Endothelial cell of umbilical vein (primary cell): ENCODE results near the gene PCNA. TPM values are rescaled to one million over a fixed set of nuclear protein-coding genes. Genes with fewer than 3 reads are reported as not detected.

Experiments
- BruUV-seq: library from RNA; stranded (reverse); fragments of 400-500 nt; replicated peaks from 2 replicates; lab custom pipeline; 2021; lab: Mats Ljungman, UMichigan
- CTCF ChIA-PET: fragments of 300-600, 350-600 bp; sonication (Branson Sonifier 250); formaldehyde crosslinking; loops from one replicate; lab custom pipeline; 2021; ENCODE audit warnings: antibody characterized with exemption, inconsistent platforms; lab: Charles Lee
- POLR2A ChIA-PET: fragments of 300-600, 350-600 bp; sonication (Branson Sonifier 250); formaldehyde crosslinking; loops from one replicate; lab custom pipeline; 2021; ENCODE audit warnings: antibody characterized with exemption, inconsistent platforms; lab: Charles Lee
- DNase-seq: peaks from one replicate; pipeline ENCODE4 v3.0.0-alpha.2; 2011; ENCODE audit warnings: low read depth, low spot score
- FAIRE-seq: peaks from 2 replicates; lab custom pipeline; 2011; peaks lifted over from hg19 to GRCh38; lab: Jason Lieb, UNC
- H2AFZ ChIP-seq: 2 replicates; pipeline ENCODE4 v1.6.0; 2012; ENCODE audit warnings: low read depth, low read length, control low read depth, inconsistent platforms
- H3K27ac ChIP-seq: 2 replicates; pipeline ENCODE4 v1.5.1; 2011; ENCODE audit warnings: low read depth, mild to moderate bottlenecking, control low read depth, low read length, moderate library complexity; ENCODE audit not compliant: insufficient read depth
- H3K27me3 ChIP-seq, 2 experiments: 2 replicates each; pipeline versions ENCODE4 v1.6.0 to v1.6.1; 2011; ENCODE audit warnings: low read length in 2 of 2, mixed read lengths in 1 of 2; ENCODE audit not compliant: control insufficient read depth in 2 of 2, insufficient read depth in 2 of 2
- H3K36me3 ChIP-seq, 2 experiments: 2 replicates in 1 of 2; 3 replicates in 1 of 2; pipeline ENCODE4 v1.5.1; 2011; ENCODE audit warnings: low read length in 2 of 2, mild to moderate bottlenecking in 1 of 2, moderate library complexity in 1 of 2; ENCODE audit not compliant: control insufficient read depth in 2 of 2, insufficient read depth in 2 of 2; ENCODE audit errors: extremely low read depth in 1 of 2
- H3K4me1 ChIP-seq: 3 replicates; pipeline ENCODE4 v1.5.1; 2011; ENCODE audit warnings: mild to moderate bottlenecking, low read length; ENCODE audit not compliant: control insufficient read depth, insufficient read depth; ENCODE audit errors: extremely low read depth
- H3K4me2 ChIP-seq: 2 replicates; pipeline ENCODE4 v1.6.1; 2011; ENCODE audit warnings: low read length, control low read depth, mixed read lengths; ENCODE audit not compliant: insufficient read depth
- H3K4me3 ChIP-seq, 3 experiments: fragments of 200-600 bp in 1 of 3; sonication (generic), shearing (Covaris generic) in 1 of 3; replicated peaks in 1 of 3; 2 replicates each; pipeline ENCODE4 v1.5.1; 2011 to 2016; ENCODE audit warnings: control low read depth in 3 of 3, low read length in 3 of 3, mild to moderate bottlenecking in 2 of 3, inconsistent platforms in 1 of 3, low read depth in 1 of 3, moderate library complexity in 1 of 3; ENCODE audit not compliant: insufficient read depth in 1 of 3
- H3K79me2 ChIP-seq: 2 replicates; pipeline ENCODE4 v1.6.0; 2012; ENCODE audit warnings: low read length, inconsistent platforms; ENCODE audit not compliant: control insufficient read depth, insufficient read depth
- H3K9ac ChIP-seq: replicated peaks from 2 replicates; pipeline ENCODE3; 2011; ENCODE audit warnings: low read length, control low read depth; ENCODE audit not compliant: insufficient read depth; ENCODE audit errors: extremely low read depth
- H3K9me1 ChIP-seq: replicated peaks from 3 replicates; pipeline ENCODE4 v1.6.0; 2011; ENCODE audit warnings: mild to moderate bottlenecking, low read length; ENCODE audit not compliant: control insufficient read depth, insufficient read depth; ENCODE audit errors: extremely low read depth
- H3K9me3 ChIP-seq: replicated peaks from 2 replicates; pipeline ENCODE4 v1.5.1; 2012; ENCODE audit warnings: low read length, inconsistent platforms; ENCODE audit not compliant: control insufficient read depth, insufficient read depth
- H4K20me1 ChIP-seq: replicated peaks from 2 replicates; pipeline ENCODE3; 2011; ENCODE audit warnings: mild to moderate bottlenecking, low read length; ENCODE audit not compliant: control insufficient read depth, insufficient read depth; ENCODE audit errors: extremely low read depth
- EZH2 ChIP-seq: IDR thresholded peaks from 2 replicates; pipeline ENCODE4 v1.6.1; 2012; ENCODE audit warnings: borderline replicate concordance, low read depth, mild to moderate bottlenecking, moderate library complexity, low read length, inconsistent platforms; ENCODE audit not compliant: severe bottlenecking
- FOS ChIP-seq: IDR thresholded peaks from 2 replicates; pipeline ENCODE4 v1.6.1; 2011; ENCODE audit warnings: mild to moderate bottlenecking, low read length, moderate library complexity, borderline replicate concordance; ENCODE audit not compliant: insufficient read depth
- GATA2 ChIP-seq: IDR thresholded peaks from 2 replicates; pipeline ENCODE4 v1.7.0; 2011; ENCODE audit warnings: low read depth, mild to moderate bottlenecking, moderate library complexity, mixed read lengths, low read length; ENCODE audit not compliant: insufficient read length, insufficient read depth
- JUN ChIP-seq: IDR thresholded peaks from 2 replicates; pipeline ENCODE4 v1.6.1; 2011; ENCODE audit warnings: borderline replicate concordance, low read depth; ENCODE audit not compliant: insufficient read length, insufficient read depth
- MYC ChIP-seq: IDR thresholded peaks from one replicate; pipeline ENCODE4 v1.6.1; 2011; ENCODE audit warnings: mild to moderate bottlenecking, low read depth, low read length
- POLR2A ChIP-seq: IDR thresholded peaks from 2 replicates; pipeline ENCODE4 v1.6.1; 2012; ENCODE audit warnings: low read depth, mild to moderate bottlenecking, control low read depth, low read length
- POLR2AphosphoS5 ChIP-seq: IDR thresholded peaks from 2 replicates; pipeline ENCODE4 v1.6.1; 2012; ENCODE audit warnings: low read depth, mild to moderate bottlenecking, control low read depth, low read length, moderate library complexity; ENCODE audit not compliant: insufficient read depth
- dilution Hi-C: fragments of 300-500 bp; cut with MboI; formaldehyde crosslinking; loops from one replicate; pipeline ENCODE4 v1.15.0; 2019; ENCODE audit warnings: low sequenced_read_pairs; ENCODE audit not compliant: extremely low pct_ligation_motif_present
- intact Hi-C: fragments of 100-400 bp; cut with micrococcal nuclease; formaldehyde crosslinking; loops from one replicate; pipeline ENCODE4 v1.10.0; 2022
- polyA plus RNA-seq, 4 experiments: library from polyadenylated mRNA; depleted of rRNA in 3 of 4; stranded (reverse) in 3 of 4; unstranded in 1 of 4; fragments of >200 nt; gene quantifications; 2 replicates each; pipeline versions ENCODE4 v1.2.1 to v1.2.3, GENCODE V29; 2011 to 2012; ENCODE audit warnings: missing spikeins in 1 of 4
- total RNA-seq: library from RNA; stranded (reverse); gene quantifications from 2 replicates; pipeline ENCODE4 v1.2.3, GENCODE V29; 2021
- TF ChIP-seq, protein P1 (sequence below), 2 donors: IDR thresholded peaks; 1 replicate in 1 of 2; 2 replicates in 1 of 2; pipeline ENCODE4 v1.5.1; 2011; ENCODE audit warnings: low read length in 2 of 2, mild to moderate bottlenecking in 2 of 2, moderate library complexity in 2 of 2, control low read depth in 1 of 2, inconsistent platforms in 1 of 2, low read depth in 1 of 2; ENCODE audit not compliant: insufficient read depth in 1 of 2; ENCODE audit errors: extremely low read depth in 1 of 2
- TF ChIP-seq, protein P2 (sequence below): IDR thresholded peaks from 2 replicates; pipeline ENCODE4 v1.6.1; 2011; ENCODE audit not compliant: insufficient read depth, insufficient read length

Gene PCNA
- total and polyA plus RNA-seq, 2 donors (not counting 3 experiments of a cell fraction or from before 2014, with no cell fraction given) = 175 to 295 TPM

DNA sequence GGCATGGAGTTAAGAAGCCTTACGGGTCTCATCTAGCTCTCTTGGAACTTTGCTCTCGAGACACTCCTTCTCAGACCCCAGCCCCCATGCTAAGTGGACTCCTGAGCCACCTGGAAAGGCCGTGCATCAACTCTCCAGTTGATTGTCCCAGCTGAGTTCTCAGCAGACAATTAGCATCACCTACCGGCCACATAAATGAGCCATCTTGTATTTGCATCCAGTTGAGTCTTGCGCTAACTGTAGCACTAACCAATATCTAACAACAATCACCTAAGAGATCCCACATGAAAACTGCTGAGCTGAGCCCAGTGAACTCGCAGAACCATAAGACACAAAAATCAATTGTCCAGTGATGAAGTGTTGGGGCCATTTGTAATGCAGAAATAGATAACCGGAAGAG, 49.7 kb downstream of the PCNA start:
- H3K9me3 ChIP-seq = no peaks in the 10 kb centered on the region
- H3K27ac ChIP-seq = no peak overlapping the region
- ChIA-PET POLR2A (no interaction called here), CTCF (no interaction called here)
- intact Hi-C loops = no loop called here
- no TSS peak for BruUV-seq
- no peaks in the 10 kb centered on the region for H3K36me3 ChIP-seq
- no peak overlapping the region for H3K4me2 ChIP-seq
- H4K20me1 ChIP-seq = no peaks in the 10 kb centered on the region
- no peaks in the 10 kb centered on the region for H3K9me1 ChIP-seq
- no peaks in the 10 kb centered on the region for H3K79me2 ChIP-seq
- H2AFZ ChIP-seq = no peak overlapping the region
- H3K9ac ChIP-seq = no peak overlapping the region
- no peak for DNase-seq
- no peaks in the 10 kb centered on the region for H3K27me3 ChIP-seq
- TF ChIP-seq POLR2A = no peak
- TF ChIP-seq JUN = no peak
- no peak for TF ChIP-seq FOS
- TF ChIP-seq EZH2 = no peak
- TF ChIP-seq, protein P1, sequence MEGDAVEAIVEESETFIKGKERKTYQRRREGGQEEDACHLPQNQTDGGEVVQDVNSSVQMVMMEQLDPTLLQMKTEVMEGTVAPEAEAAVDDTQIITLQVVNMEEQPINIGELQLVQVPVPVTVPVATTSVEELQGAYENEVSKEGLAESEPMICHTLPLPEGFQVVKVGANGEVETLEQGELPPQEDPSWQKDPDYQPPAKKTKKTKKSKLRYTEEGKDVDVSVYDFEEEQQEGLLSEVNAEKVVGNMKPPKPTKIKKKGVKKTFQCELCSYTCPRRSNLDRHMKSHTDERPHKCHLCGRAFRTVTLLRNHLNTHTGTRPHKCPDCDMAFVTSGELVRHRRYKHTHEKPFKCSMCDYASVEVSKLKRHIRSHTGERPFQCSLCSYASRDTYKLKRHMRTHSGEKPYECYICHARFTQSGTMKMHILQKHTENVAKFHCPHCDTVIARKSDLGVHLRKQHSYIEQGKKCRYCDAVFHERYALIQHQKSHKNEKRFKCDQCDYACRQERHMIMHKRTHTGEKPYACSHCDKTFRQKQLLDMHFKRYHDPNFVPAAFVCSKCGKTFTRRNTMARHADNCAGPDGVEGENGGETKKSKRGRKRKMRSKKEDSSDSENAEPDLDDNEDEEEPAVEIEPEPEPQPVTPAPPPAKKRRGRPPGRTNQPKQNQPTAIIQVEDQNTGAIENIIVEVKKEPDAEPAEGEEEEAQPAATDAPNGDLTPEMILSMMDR (IDR thresholded peaks at IDR 0.05; ENCODE audit: extremely low read depth in 1 of 2, insufficient read depth in 1 of 2, low read depth in 1 of 2, low read length in 2 of 2) = no peak
- no peak for TF ChIP-seq POLR2AphosphoS5
- no peak for TF ChIP-seq GATA2
- TF ChIP-seq, protein P2, sequence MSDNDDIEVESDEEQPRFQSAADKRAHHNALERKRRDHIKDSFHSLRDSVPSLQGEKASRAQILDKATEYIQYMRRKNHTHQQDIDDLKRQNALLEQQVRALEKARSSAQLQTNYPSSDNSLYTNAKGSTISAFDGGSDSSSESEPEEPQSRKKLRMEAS = no peak
- TF ChIP-seq MYC = no peak
- dilution Hi-C loops = no loop called here
- no peak overlapping the region for H3K4me3 ChIP-seq
- H3K4me1 ChIP-seq = peaks cover 12% of the 10 kb centered on the region
- FAIRE-seq = no peak
